HG03097 (cell line): ENCODE measurements around the gene ST7L.
"Not testable (repeated sequence)": the region's sequence is repeated elsewhere in the genome, so short reads cannot be mapped to it uniquely, and the experiment has no call there.

Experiments
- ATAC-seq: cut with Tn5 transposase; IDR thresholded peaks from one replicate; pipeline ENCODE4 v1.9.1; 2021; ENCODE audit not compliant: unreplicated experiment, low FRiP score

Gene ST7L

GRCh38 chr1:112618721-112619517 lies at the start of gene ST7L:
Gene ST7L, minus strand, starts transcription at chr1:112619141. Its CDS starts 28 bp downstream, at chr1:112619113.
- ATAC-seq, result no peak

DNA sequence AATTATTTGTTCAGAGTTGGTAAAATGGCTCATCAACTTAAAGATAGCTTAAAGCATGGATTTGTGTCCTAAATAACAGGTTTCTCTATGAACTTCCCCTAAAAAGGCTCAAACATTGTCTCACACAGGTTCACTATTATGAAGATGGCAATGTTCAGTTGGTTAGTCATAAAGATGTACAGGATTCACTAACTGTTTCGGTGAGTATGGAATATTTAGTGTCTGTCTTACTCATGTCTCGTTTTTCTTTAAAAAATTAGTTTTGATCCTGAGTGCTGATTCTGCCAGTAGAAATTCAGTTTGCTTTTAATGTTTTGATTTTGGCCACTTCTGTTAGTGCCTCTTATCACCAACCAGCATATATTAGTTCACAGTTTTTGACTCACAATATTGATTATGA lies 48.0 kb upstream of the ST7L start:
- ATAC-seq, result no peak

DNA sequence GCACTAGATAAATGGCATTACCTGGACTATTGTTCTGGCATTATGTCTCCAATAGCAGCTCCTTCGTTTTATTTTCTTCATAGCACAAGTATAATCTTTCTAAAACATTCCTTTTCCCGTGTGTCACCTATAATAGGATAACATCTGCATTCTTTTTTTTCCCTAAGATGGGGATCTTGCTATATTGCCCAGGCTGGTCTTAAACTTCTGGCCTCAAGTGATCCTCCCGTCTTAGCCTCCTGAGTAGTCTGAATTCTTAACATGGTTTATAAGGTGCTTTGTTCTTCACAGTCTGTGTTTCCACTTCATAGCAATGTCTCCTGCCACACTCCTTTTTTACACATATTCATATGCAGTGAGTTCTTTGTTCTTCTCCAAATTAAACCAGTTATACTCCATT lies 46.9 kb upstream of the ST7L start:
- no peak for ATAC-seq

GRCh38 chr1:112651205-112651604 lies 32.3 kb upstream of the ST7L start:
- ATAC-seq, result no peak

DNA sequence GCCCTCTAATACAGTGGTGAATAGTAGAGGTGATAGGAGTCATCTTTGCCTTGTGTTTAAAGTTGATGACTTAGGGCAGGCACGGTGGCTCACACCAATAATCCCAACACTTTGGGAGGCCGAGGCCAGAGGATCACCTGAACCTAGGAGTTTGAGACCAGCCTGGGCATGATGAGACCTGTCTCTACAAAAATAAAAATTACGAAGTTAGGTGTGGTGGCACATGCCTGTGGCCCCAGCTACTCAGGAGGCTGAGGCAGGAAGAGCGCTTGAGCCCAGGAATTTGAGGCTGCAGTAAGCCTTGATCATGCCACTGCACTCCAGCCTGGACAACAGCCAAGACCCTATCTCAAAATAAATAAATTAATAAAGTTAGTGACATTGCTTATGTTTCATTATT lies 27.3 kb upstream of the ST7L start:
- no peak for ATAC-seq

GRCh38 chr1:112643080-112643479 lies 24.1 kb upstream of the ST7L start:
- no peak for ATAC-seq

- not testable (repeated sequence) for ATAC-seq
Measured at GRCh38 chr1:112640437-112640836, 21.5 kb upstream of the ST7L start.

- ATAC-seq, result no peak
Measured at GRCh38 chr1:112638110-112638428, 19.1 kb upstream of the ST7L start.

DNA sequence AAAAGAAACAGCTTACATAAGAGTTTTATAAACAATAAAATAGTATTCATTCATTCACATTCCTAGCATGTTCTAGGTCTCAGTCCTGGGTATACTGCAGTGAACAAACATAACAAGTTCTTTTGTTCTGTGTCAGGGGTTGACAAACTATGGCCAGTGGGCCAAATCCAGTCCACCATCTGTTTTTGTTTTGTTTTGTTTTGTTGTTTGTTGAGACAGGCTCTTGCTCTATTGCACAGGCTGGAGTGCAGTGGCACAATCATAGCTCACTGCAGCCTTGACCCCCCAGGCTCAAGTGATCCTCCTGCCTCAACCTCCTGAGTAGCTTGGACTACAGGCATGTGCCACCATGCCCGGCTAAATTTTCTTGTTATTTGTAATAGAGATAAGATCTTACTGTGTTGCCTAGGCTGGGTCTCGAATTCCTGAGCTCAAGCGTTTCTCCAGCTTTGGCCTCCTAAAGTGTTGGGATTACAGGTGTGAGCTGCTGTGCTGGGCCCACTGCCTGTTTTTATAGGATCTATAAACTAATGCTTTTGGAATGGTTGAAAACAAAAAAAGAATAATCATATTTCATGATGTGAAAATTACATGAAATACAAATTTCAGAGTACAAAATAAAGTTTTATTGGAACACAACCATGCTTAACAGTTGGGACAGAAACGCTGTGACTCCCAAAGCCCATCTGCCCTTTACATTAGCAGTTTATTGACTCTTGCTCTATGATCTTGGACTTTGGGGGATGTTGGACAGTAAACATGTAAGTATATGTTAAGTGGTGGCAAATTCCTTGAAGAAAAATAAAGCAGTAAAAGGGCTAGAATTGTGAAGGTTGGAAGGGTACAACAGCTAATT lies 18.5 kb upstream of the ST7L start:
- no peak for ATAC-seq

- ATAC-seq, result no peak
Measured at GRCh38 chr1:112636597-112637253, 17.8 kb upstream of the ST7L start.

- no peak for ATAC-seq
Measured at GRCh38 chr1:112636056-112636455, 17.1 kb upstream of the ST7L start.

- no peak for ATAC-seq
Measured at GRCh38 chr1:112634367-112634766, 15.4 kb upstream of the ST7L start.

DNA sequence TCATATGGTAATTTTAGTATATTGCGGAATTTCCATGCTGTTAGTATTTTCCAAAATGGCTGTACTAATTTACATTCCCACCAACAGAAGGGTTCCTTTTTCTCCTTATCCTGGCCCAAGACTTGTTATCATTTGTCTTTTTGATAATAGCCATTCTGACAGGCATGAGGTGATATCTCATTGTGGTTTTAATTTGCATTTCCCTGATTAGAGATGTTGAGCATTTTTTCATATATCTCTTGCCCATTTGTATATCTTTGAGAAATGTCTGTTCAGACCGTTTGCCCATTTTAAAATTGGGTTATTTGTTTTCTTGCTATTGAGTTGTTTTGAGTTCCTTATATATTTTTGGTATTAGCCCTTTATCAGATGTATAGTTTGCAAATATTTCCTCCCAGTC lies 14.7 kb upstream of the ST7L start:
- no peak for ATAC-seq

DNA sequence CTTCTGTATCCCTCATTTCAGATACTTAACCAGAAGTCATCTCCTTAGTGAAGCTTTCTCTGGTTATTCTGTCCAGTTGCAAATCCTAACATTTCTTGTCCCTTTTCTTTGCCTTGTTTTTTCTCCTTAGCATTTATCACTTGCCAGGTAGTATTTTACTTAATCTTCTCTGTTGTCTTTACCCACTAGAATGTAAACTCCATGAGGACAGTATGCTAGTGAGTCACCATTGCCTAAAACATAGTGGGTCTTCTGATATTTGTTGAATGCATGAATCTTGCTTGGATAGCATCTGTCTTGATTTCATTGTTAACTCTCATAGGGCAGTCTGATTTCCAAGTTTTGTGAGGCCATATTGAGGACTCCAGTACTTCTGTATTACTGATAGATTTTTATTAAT lies 10.3 kb upstream of the ST7L start:
- ATAC-seq, result no peak

DNA sequence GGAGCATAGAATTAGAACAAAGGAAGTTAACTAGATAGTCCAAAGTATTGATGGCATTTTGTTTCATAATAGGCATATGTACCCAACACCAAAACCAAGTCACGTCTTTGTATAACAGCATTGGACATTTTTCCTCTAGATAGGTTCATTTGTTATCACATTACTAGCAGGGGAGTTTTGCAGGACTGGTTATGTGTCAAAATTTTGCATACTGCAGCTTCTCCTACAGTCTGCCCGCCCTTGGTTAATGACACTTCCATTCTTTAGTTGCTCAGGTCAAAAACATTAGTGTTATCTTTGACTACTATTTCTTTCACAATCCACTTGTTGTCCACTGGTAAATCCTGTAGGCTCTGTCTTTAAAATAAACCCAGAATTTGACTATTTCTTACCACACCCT lies 9.6 kb upstream of the ST7L start:
- ATAC-seq, result no peak

DNA sequence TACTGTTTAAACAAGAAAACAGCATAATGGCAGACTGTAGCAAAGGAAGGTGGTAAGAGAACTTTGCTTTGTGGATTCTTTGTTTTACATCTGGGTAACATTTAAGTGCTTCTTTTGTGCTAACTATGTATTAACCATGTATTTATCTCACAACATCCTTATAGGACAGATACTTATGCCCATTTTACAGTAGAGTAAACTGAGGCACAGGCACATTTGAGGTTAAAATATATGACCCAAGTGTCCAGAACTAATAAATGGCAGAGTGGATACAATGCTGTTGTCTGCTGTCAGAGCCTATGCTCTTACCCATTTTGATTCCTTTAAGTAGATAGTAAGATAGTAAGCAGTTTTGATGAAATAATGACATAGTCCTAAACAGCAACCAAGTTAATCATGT lies 7.9 kb upstream of the ST7L start:
- no peak for ATAC-seq

GRCh38 chr1:112626193-112626592 lies 7.3 kb upstream of the ST7L start:
- ATAC-seq, result no peak

GRCh38 chr1:112625696-112626095 lies 6.8 kb upstream of the ST7L start:
- ATAC-seq, result no peak

DNA sequence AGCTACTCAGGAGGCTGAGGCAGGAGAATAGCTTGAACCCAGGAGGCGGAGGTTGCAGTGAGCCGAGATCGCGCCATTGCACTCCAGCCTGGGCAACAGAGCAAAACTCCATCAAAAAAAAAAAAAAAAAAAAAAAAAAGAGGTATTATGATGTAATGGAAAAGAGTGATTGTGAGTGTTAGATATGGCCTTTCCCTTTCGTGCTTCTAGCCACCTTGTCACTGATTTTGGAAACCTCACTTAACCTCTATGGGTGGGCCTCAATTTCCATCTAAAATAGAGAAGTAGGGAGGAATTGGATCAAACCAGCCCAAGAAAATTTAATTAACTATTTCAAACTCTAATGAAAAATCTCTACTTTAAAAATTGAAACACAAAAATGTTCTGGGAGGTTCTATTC lies 5.6 kb upstream of the ST7L start:
- ATAC-seq, result not testable (repeated sequence)

DNA sequence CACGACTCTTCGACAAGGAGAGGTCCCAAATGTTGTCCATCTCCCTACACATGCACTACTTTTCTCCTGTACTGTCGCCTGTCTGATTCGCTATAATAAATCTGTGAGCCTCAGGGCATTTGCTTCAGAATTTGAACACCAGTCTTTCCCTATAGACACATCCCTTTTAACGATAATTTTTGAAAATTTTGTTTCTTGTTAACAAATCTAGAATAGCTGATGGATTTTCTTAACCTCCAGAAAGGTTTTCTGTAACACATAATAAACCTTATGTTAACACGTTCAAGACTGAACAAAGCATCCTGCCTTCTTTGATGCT lies 1.4 kb upstream of the ST7L start:
- no peak for ATAC-seq

- ATAC-seq, result peak; percentile 79
Measured at GRCh38 chr1:112619518-112620376, 806 bp upstream of the ST7L start, which contains the start of gene CAPZA1. Gene CAPZA1, plus strand, starts transcription at chr1:112619832. Its CDS starts 13 bp downstream, at chr1:112619845.
